ENCODE measurements around the gene FCHO2. TPM values are rescaled to one million over a fixed set of nuclear protein-coding genes. Genes with fewer than 3 reads are reported as not detected.
"Not testable (repeated sequence)": the region's sequence is repeated elsewhere in the genome, so short reads cannot be mapped to it uniquely, and the experiment has no call there.

The FCHO2 gene
- total RNA-seq, 1 donor from 2014 or later: 13.3 TPM

GRCh38 chr5:73005886-73006285 is 50.0 kb downstream of the FCHO2 start:
- Mint-ChIP-seq H3K4me1 (ENCODE audit: low read depth, unreplicated experiment) (no peaks in the 10 kb centered on the region), H3K27me3 (ENCODE audit: unreplicated experiment) (no peaks in the 10 kb centered on the region), H3K9me3 (ENCODE audit: unreplicated experiment) (no peaks in the 10 kb centered on the region), H3K27ac (ENCODE audit: unreplicated experiment) (no peak overlapping the region), H3K36me3 (ENCODE audit: unreplicated experiment) (no peaks in the 10 kb centered on the region), H3K4me3 (ENCODE audit: unreplicated experiment) (no peak overlapping the region)
- TF ChIP-seq CTCF (IDR thresholded peaks at IDR 0.05; ENCODE audit: partially characterized antibody, unreplicated experiment): no peak
- DNase-seq: no peak

- H3K27ac Mint-ChIP-seq (ENCODE audit: unreplicated experiment): no peak overlapping the region
These were observed 51.2 kb downstream of the FCHO2 start for GRCh38 chr5:73007051-73007450.

GRCh38 chr5:73008831-73009230 is 53.0 kb downstream of the FCHO2 start:
- no peaks in the 10 kb centered on the region for H3K4me1 Mint-ChIP-seq (ENCODE audit: low read depth, unreplicated experiment)
- H3K36me3 Mint-ChIP-seq (ENCODE audit: unreplicated experiment): no peaks in the 10 kb centered on the region
- H3K27ac Mint-ChIP-seq (ENCODE audit: unreplicated experiment): no peak overlapping the region
- H3K9me3 Mint-ChIP-seq (ENCODE audit: unreplicated experiment): no peaks in the 10 kb centered on the region
- no peak for TF ChIP-seq CTCF (IDR thresholded peaks at IDR 0.05; ENCODE audit: partially characterized antibody, unreplicated experiment)
- H3K4me3 Mint-ChIP-seq (ENCODE audit: unreplicated experiment): no peak overlapping the region
- H3K27me3 Mint-ChIP-seq (ENCODE audit: unreplicated experiment): no peaks in the 10 kb centered on the region
- no peak for DNase-seq

More at GRCh38 chr5:73007051-73007450, 51.2 kb downstream of the FCHO2 start:
- Mint-ChIP-seq H3K4me1 (ENCODE audit: low read depth, unreplicated experiment) (no peaks in the 10 kb centered on the region), H3K36me3 (ENCODE audit: unreplicated experiment) (no peaks in the 10 kb centered on the region), H3K27me3 (ENCODE audit: unreplicated experiment) (no peaks in the 10 kb centered on the region), H3K9me3 (ENCODE audit: unreplicated experiment) (no peaks in the 10 kb centered on the region), H3K4me3 (ENCODE audit: unreplicated experiment) (no peak overlapping the region)
- DNase-seq: no peak
- no peak for TF ChIP-seq CTCF (IDR thresholded peaks at IDR 0.05; ENCODE audit: partially characterized antibody, unreplicated experiment)

- H3K9me3 Mint-ChIP-seq (ENCODE audit: unreplicated experiment); H3K36me3 Mint-ChIP-seq (ENCODE audit: unreplicated experiment); H3K27ac Mint-ChIP-seq (ENCODE audit: unreplicated experiment); H3K27me3 Mint-ChIP-seq (ENCODE audit: unreplicated experiment); H3K4me3 Mint-ChIP-seq (ENCODE audit: unreplicated experiment); DNase-seq; H3K4me1 Mint-ChIP-seq (ENCODE audit: low read depth, unreplicated experiment): not testable (repeated sequence)
These were observed 55.8 kb downstream of the FCHO2 start for GRCh38 chr5:73011612-73012011.

GRCh38 chr5:73018892-73019291 is 63.1 kb downstream of the FCHO2 start:
- DNase-seq: no peak
- Mint-ChIP-seq H3K36me3 (ENCODE audit: unreplicated experiment) (peaks cover 4% of the 10 kb centered on the region), H3K27ac (ENCODE audit: unreplicated experiment) (no peak overlapping the region), H3K9me3 (ENCODE audit: unreplicated experiment) (no peaks in the 10 kb centered on the region), H3K4me1 (ENCODE audit: low read depth, unreplicated experiment) (no peaks in the 10 kb centered on the region), H3K4me3 (ENCODE audit: unreplicated experiment) (no peak overlapping the region), H3K27me3 (ENCODE audit: unreplicated experiment) (no peaks in the 10 kb centered on the region)
- no peak for TF ChIP-seq CTCF (IDR thresholded peaks at IDR 0.05; ENCODE audit: partially characterized antibody, unreplicated experiment)

GRCh38 chr5:73019766-73020165 is 63.9 kb downstream of the FCHO2 start:
- no peaks in the 10 kb centered on the region for H3K9me3 Mint-ChIP-seq (ENCODE audit: unreplicated experiment)
- H3K27ac Mint-ChIP-seq (ENCODE audit: unreplicated experiment): no peak overlapping the region
- H3K4me1 Mint-ChIP-seq (ENCODE audit: low read depth, unreplicated experiment): no peaks in the 10 kb centered on the region

More at GRCh38 chr5:73019766-73020165, 63.9 kb downstream of the FCHO2 start:
- TF ChIP-seq CTCF (IDR thresholded peaks at IDR 0.05; ENCODE audit: partially characterized antibody, unreplicated experiment): no peak
- no peak overlapping the region for H3K4me3 Mint-ChIP-seq (ENCODE audit: unreplicated experiment)
- peaks cover 4% of the 10 kb centered on the region for H3K36me3 Mint-ChIP-seq (ENCODE audit: unreplicated experiment)
- H3K27me3 Mint-ChIP-seq (ENCODE audit: unreplicated experiment): no peaks in the 10 kb centered on the region
- DNase-seq: no peak

Measured in glutamatergic neuron (in vitro differentiated cells).